ENCODE results near the gene ZBTB7C.

ZBTB7C gene

GRCh38 chr18:48323151-48323550, 86.0 kb downstream of the ZBTB7C start:
- DNase-seq (ENCODE audit: low read depth), result no peak

GRCh38 chr18:48321536-48321935, 87.6 kb downstream of the ZBTB7C start:
- no peak for DNase-seq (ENCODE audit: low read depth)

- DNase-seq (ENCODE audit: low read depth), result no peak
Measured at GRCh38 chr18:48321121-48321520, 88.1 kb downstream of the ZBTB7C start.

- DNase-seq (ENCODE audit: low read depth), result no peak
Measured at GRCh38 chr18:48320639-48320945, 88.6 kb downstream of the ZBTB7C start.

GRCh38 chr18:48319801-48320638, 89.2 kb downstream of the ZBTB7C start:
- no peak for DNase-seq (ENCODE audit: low read depth)

- no peak for DNase-seq (ENCODE audit: low read depth)
Measured at GRCh38 chr18:48318436-48318835, 90.7 kb downstream of the ZBTB7C start.

- DNase-seq (ENCODE audit: low read depth), result no peak
Measured at GRCh38 chr18:48317781-48318381, 91.3 kb downstream of the ZBTB7C start.

GRCh38 chr18:48316177-48316576, 93.0 kb downstream of the ZBTB7C start:
- no peak for DNase-seq (ENCODE audit: low read depth)

- no peak for DNase-seq (ENCODE audit: low read depth)
Measured at GRCh38 chr18:48314690-48315089, 94.5 kb downstream of the ZBTB7C start.

- DNase-seq (ENCODE audit: low read depth), result no peak
Measured at GRCh38 chr18:48313792-48314191, 95.4 kb downstream of the ZBTB7C start.

- DNase-seq (ENCODE audit: low read depth), result no peak
Measured at GRCh38 chr18:48312066-48312465, 97.1 kb downstream of the ZBTB7C start.

GRCh38 chr18:48310999-48311398, 98.2 kb downstream of the ZBTB7C start:
- DNase-seq (ENCODE audit: low read depth), result no peak

- no peak for DNase-seq (ENCODE audit: low read depth)
Measured at GRCh38 chr18:48310353-48310752, 98.8 kb downstream of the ZBTB7C start.

- DNase-seq (ENCODE audit: low read depth), result no peak
Measured at GRCh38 chr18:48308755-48309575, 100.2 kb downstream of the ZBTB7C start.

GRCh38 chr18:48308027-48308635, 101.1 kb downstream of the ZBTB7C start:
- no peak for DNase-seq (ENCODE audit: low read depth)

- no peak for DNase-seq (ENCODE audit: low read depth)
Measured at GRCh38 chr18:48306838-48307237, 102.3 kb downstream of the ZBTB7C start.

- no peak for DNase-seq (ENCODE audit: low read depth)
Measured at GRCh38 chr18:48304906-48305693, 104.1 kb downstream of the ZBTB7C start.

GRCh38 chr18:48303883-48304282, 105.3 kb downstream of the ZBTB7C start:
- no peak for DNase-seq (ENCODE audit: low read depth)

- no peak for DNase-seq (ENCODE audit: low read depth)
Measured at GRCh38 chr18:48302736-48303135, 106.4 kb downstream of the ZBTB7C start.

GRCh38 chr18:48300463-48300961, 108.7 kb downstream of the ZBTB7C start:
- no peak for DNase-seq (ENCODE audit: low read depth)

- no peak for DNase-seq (ENCODE audit: low read depth)
Measured at GRCh38 chr18:48297139-48297538, 112.0 kb downstream of the ZBTB7C start.

- DNase-seq (ENCODE audit: low read depth), result no peak
Measured at GRCh38 chr18:48296581-48296980, 112.6 kb downstream of the ZBTB7C start.
